Keratinocyte (primary cell): ENCODE data around the gene IGFLR1. TPM values are rescaled to one million over a fixed set of nuclear protein-coding genes. Genes with fewer than 3 reads are reported as not detected.

Source experiments
- DNase-seq: peaks from one replicate; pipeline ENCODE4 v3.0.0-alpha.2; 2011; ENCODE audit warnings: low read depth, missing footprints, low spot score
- FAIRE-seq: peaks from 2 replicates; lab custom pipeline; 2011; peaks lifted over from hg19 to GRCh38; lab: Jason Lieb, UNC
- H2AFZ ChIP-seq: 2 replicates; pipeline ENCODE4 v1.6.0; 2012; ENCODE audit warnings: low read length, control low read depth, inconsistent platforms; ENCODE audit not compliant: control insufficient read depth
- H3K27ac ChIP-seq: 2 replicates; pipeline ENCODE4 v1.5.1; 2011; ENCODE audit warnings: low read length; ENCODE audit not compliant: control insufficient read depth, insufficient read depth
- H3K27me3 ChIP-seq: 3 replicates; pipeline ENCODE4 v1.6.0; 2011; ENCODE audit warnings: low read length; ENCODE audit not compliant: control insufficient read depth, insufficient read depth; ENCODE audit errors: extremely low read depth
- H3K36me3 ChIP-seq, 2 experiments: 2 replicates in 1 of 2; 3 replicates in 1 of 2; pipeline ENCODE4 v1.5.1; 2011; ENCODE audit warnings: low read length in 2 of 2, mild to moderate bottlenecking in 1 of 2; ENCODE audit not compliant: control insufficient read depth in 2 of 2, insufficient read depth in 2 of 2; ENCODE audit errors: extremely low read depth in 1 of 2
- H3K4me1 ChIP-seq: 3 replicates; pipeline ENCODE4 v1.5.1; 2011; ENCODE audit warnings: low read length; ENCODE audit not compliant: control insufficient read depth, insufficient read depth; ENCODE audit errors: extremely low read depth
- H3K4me2 ChIP-seq: 3 replicates; pipeline ENCODE4 v1.6.0; 2011; ENCODE audit warnings: low read depth, low read length; ENCODE audit not compliant: control insufficient read depth, insufficient read depth; ENCODE audit errors: extremely low read depth
- H3K4me3 ChIP-seq, 3 experiments: fragments of 200-600 bp in 1 of 3; sonication (generic) in 1 of 3; 2 replicates in 2 of 3; 3 replicates in 1 of 3; pipeline ENCODE4 v1.5.1; 2011 to 2016; ENCODE audit warnings: low read length in 3 of 3, mild to moderate bottlenecking in 3 of 3, control low read depth in 2 of 3, inconsistent platforms in 1 of 3, low read depth in 1 of 3, mixed read lengths in 1 of 3, mixed run types in 1 of 3, moderate library complexity in 1 of 3; ENCODE audit not compliant: control insufficient read depth in 2 of 3, insufficient read depth in 2 of 3; ENCODE audit errors: extremely low read depth in 1 of 3
- H3K79me2 ChIP-seq: 2 replicates; pipeline ENCODE4 v1.6.0; 2012; ENCODE audit warnings: low read length; ENCODE audit not compliant: control insufficient read depth, insufficient read depth
- H3K9ac ChIP-seq: 3 replicates; pipeline ENCODE4 v1.6.0; 2011; ENCODE audit warnings: low read length; ENCODE audit not compliant: control insufficient read depth, insufficient read depth; ENCODE audit errors: extremely low read depth
- H3K9me1 ChIP-seq: 3 replicates; pipeline ENCODE4 v1.6.0; 2011; ENCODE audit warnings: low read length; ENCODE audit not compliant: control insufficient read depth, insufficient read depth; ENCODE audit errors: extremely low read depth
- H3K9me3 ChIP-seq: 2 replicates; pipeline ENCODE4 v1.5.1; 2012; ENCODE audit warnings: low read depth, low read length; ENCODE audit not compliant: control insufficient read depth
- H4K20me1 ChIP-seq: 3 replicates; pipeline ENCODE4 v1.6.0; 2011; ENCODE audit warnings: low read length; ENCODE audit not compliant: control insufficient read depth, insufficient read depth; ENCODE audit errors: extremely low read depth
- EZH2 ChIP-seq: IDR thresholded peaks from one replicate; pipeline ENCODE4 v1.6.1; 2012; ENCODE audit warnings: inconsistent platforms, mild to moderate bottlenecking, low read length, moderate library complexity
- dilution Hi-C: fragments of 300-500 bp; cut with MboI; formaldehyde crosslinking; loops from one replicate; pipeline ENCODE4 v1.7.0; 2020; ENCODE audit warnings: low sequenced_read_pairs; ENCODE audit not compliant: extremely low pct_ligation_motif_present
- polyA plus RNA-seq, 5 experiments: library from polyadenylated mRNA; depleted of rRNA in 3 of 5; stranded (reverse) in 3 of 5; stranded (forward) in 1 of 5; unstranded in 1 of 5; fragments of >200 nt; gene quantifications; 1 replicate in 1 of 5; 2 replicates in 3 of 5; 3 replicates in 1 of 5; pipeline versions ENCODE4 v1.2.1 to v1.2.3, GENCODE V29; 2011 to 2012; ENCODE audit warnings: missing spikeins in 2 of 5, low read depth in 1 of 5, low replicate concordance in 1 of 5
- TF ChIP-seq, protein P1 (sequence below), 3 experiments: IDR thresholded peaks in 1 of 3; conservative IDR thresholded peaks in 1 of 3; optimal IDR thresholded peaks in 1 of 3; 2 replicates in 2 of 3; 3 replicates in 1 of 3; pipeline versions ENCODE3 to v1.5.1; 2011; ENCODE audit warnings: low read length in 3 of 3, mild to moderate bottlenecking in 3 of 3, moderate library complexity in 2 of 3, control low read depth in 1 of 3, inconsistent platforms in 1 of 3; ENCODE audit not compliant: insufficient read depth in 2 of 3; ENCODE audit errors: extremely low read depth in 1 of 3

IGFLR1 gene
- polyA plus RNA-seq, 1 donor (not counting 4 experiments of a cell fraction or from before 2014, with no cell fraction given): 0.34 TPM

GRCh38 chr19:35713904-35714495 is 28.3 kb downstream of the IGFLR1 start:
- Histone ChIP-seq H3K27me3 (no peaks in the 10 kb centered on the region), H3K79me2 (peaks cover 9% of the 10 kb centered on the region), H3K4me3 (no peak overlapping the region), H3K9me3 (no peaks in the 10 kb centered on the region), H2AFZ (no peak overlapping the region), H3K9me1 (no peaks in the 10 kb centered on the region), H3K4me1 (peaks cover 22% of the 10 kb centered on the region), H3K36me3 (no peaks in the 10 kb centered on the region), H3K4me2 (no peak overlapping the region), H3K27ac (no peak overlapping the region), H3K9ac (no peak overlapping the region), H4K20me1 (no peaks in the 10 kb centered on the region)
- dilution Hi-C loops: no loop called here
- FAIRE-seq (no peak), DNase-seq (no peak)
- no peak for TF ChIP-seq EZH2
- TF ChIP-seq, protein P1, sequence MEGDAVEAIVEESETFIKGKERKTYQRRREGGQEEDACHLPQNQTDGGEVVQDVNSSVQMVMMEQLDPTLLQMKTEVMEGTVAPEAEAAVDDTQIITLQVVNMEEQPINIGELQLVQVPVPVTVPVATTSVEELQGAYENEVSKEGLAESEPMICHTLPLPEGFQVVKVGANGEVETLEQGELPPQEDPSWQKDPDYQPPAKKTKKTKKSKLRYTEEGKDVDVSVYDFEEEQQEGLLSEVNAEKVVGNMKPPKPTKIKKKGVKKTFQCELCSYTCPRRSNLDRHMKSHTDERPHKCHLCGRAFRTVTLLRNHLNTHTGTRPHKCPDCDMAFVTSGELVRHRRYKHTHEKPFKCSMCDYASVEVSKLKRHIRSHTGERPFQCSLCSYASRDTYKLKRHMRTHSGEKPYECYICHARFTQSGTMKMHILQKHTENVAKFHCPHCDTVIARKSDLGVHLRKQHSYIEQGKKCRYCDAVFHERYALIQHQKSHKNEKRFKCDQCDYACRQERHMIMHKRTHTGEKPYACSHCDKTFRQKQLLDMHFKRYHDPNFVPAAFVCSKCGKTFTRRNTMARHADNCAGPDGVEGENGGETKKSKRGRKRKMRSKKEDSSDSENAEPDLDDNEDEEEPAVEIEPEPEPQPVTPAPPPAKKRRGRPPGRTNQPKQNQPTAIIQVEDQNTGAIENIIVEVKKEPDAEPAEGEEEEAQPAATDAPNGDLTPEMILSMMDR (optimal IDR thresholded peaks at IDR 0.05 in 1 of 3, IDR thresholded peaks at IDR 0.05 in 1 of 3, conservative IDR thresholded peaks at IDR 0.05 in 1 of 3; ENCODE audit: extremely low read depth in 1 of 3, insufficient read depth in 2 of 3, low read length in 3 of 3): no peak

DNA sequence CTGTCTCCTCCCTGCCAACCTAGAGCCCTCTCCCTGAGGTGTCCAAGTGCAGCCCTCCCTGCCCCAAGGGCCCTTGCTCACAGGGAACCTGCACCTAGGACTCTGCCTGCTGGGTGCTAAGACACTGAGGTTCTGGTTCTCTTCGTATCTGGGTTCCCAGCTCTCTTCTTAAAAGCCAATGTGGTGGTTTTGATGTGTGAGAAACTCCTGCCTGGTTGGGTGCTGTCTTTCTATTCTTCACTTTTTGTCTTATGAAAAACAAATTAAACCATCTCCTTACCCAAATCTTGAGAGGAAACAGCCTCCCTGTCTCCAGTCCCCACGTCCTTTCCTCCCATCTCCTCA is 28.8 kb downstream of the IGFLR1 start:
- FAIRE-seq: no peak
- no peak overlapping the region for H3K27ac ChIP-seq
- H3K79me2 ChIP-seq: peaks cover 4% of the 10 kb centered on the region
- no peaks in the 10 kb centered on the region for H3K27me3 ChIP-seq
- DNase-seq: no peak
- no peak overlapping the region for H3K4me3 ChIP-seq
- H3K9me1 ChIP-seq: no peaks in the 10 kb centered on the region
- no peaks in the 10 kb centered on the region for H3K9me3 ChIP-seq
- no peaks in the 10 kb centered on the region for H3K36me3 ChIP-seq
- H3K4me2 ChIP-seq: no peak overlapping the region
- no peak overlapping the region for H2AFZ ChIP-seq
- TF ChIP-seq, protein P1 (optimal IDR thresholded peaks at IDR 0.05 in 1 of 3, IDR thresholded peaks at IDR 0.05 in 1 of 3, conservative IDR thresholded peaks at IDR 0.05 in 1 of 3; ENCODE audit: extremely low read depth in 1 of 3, insufficient read depth in 2 of 3, low read length in 3 of 3): no peak
- no peak for TF ChIP-seq EZH2
- dilution Hi-C loops: no loop called here
- no peak overlapping the region for H3K9ac ChIP-seq
- peaks cover 20% of the 10 kb centered on the region for H3K4me1 ChIP-seq
- H4K20me1 ChIP-seq: no peaks in the 10 kb centered on the region
